Activated T-helper 2 cell treated with anti-CD3 and anti-CD28 coated beads, Interferon-gamma antibody, Interleukin-2, Interleukin-4, amounts not matched to agents 10 μg/mL and 5 μg/mL and 100 μg/mL, durations not matched to agents 14 hours and 24 hours and 36 hours (primary cell): ENCODE data around the gene WDR18. TPM values are rescaled to one million over a fixed set of nuclear protein-coding genes. Genes with fewer than 3 reads are reported as not detected.
A peak's percentile ranks its signal among the peaks of the same experiment; 100 is the strongest.

Experiments used
- DNase-seq: peaks from one replicate; pipeline ENCODE4 v3.0.0; 2021; ENCODE audit warnings: low spot score
- H3K27ac Mint-ChIP-seq: one replicate; pipeline ENCODE4 v1.8.0; 2021; ENCODE audit warnings: mixed read lengths
- H3K27me3 Mint-ChIP-seq: one replicate; pipeline ENCODE4 v1.8.0; 2021; ENCODE audit warnings: low read depth, mixed read lengths
- H3K36me3 Mint-ChIP-seq: one replicate; pipeline ENCODE4 v1.8.0; 2021; ENCODE audit warnings: low read depth, mixed read lengths
- H3K4me1 Mint-ChIP-seq: one replicate; pipeline ENCODE4 v1.8.0; 2021; ENCODE audit warnings: low read depth, mixed read lengths
- H3K4me3 Mint-ChIP-seq: one replicate; pipeline ENCODE4 v1.8.0; 2021; ENCODE audit warnings: low read depth, mild to moderate bottlenecking, moderate library complexity, mixed read lengths
- H3K9me3 Mint-ChIP-seq: one replicate; pipeline ENCODE4 v1.8.0; 2021; ENCODE audit warnings: mixed read lengths
- intact Hi-C: fragments of 100-400 bp; cut with micrococcal nuclease; formaldehyde crosslinking; loops from one replicate; pipeline ENCODE4 v1.15.1; 2023
- total RNA-seq: library from RNA; stranded (reverse); gene quantifications from 2 replicates; pipeline ENCODE4 v1.2.3, GENCODE V29; 2022

The WDR18 gene
- total RNA-seq, 1 donor from 2014 or later: 94.9 TPM

- Mint-ChIP-seq H3K27me3 (peaks cover 3% of the 10 kb centered on the region), H3K27ac (no peak overlapping the region), H3K4me3 (no peak overlapping the region), H3K4me1 (peaks cover 10% of the 10 kb centered on the region), H3K9me3 (no peaks in the 10 kb centered on the region), H3K36me3 (peaks cover 21% of the 10 kb centered on the region)
- intact Hi-C loops: no loop called here
- DNase-seq: no peak
These were observed 40.0 kb upstream of the WDR18 start for GRCh38 chr19:944171-944567.

GRCh38 chr19:944663-945241 lies 39.4 kb upstream of the WDR18 start:
- Mint-ChIP-seq H3K9me3 (no peaks in the 10 kb centered on the region), H3K4me3 (no peak overlapping the region), H3K27ac (no peak overlapping the region), H3K27me3 (peaks cover 3% of the 10 kb centered on the region), H3K36me3 (peaks cover 15% of the 10 kb centered on the region), H3K4me1 (peaks cover 10% of the 10 kb centered on the region)
- DNase-seq: no peak
- intact Hi-C loops: no loop called here

GRCh38 chr19:945401-946252 lies 38.5 kb upstream of the WDR18 start:
- Mint-ChIP-seq H3K36me3 (peaks cover 8% of the 10 kb centered on the region), H3K27me3 (no peaks in the 10 kb centered on the region), H3K9me3 (no peaks in the 10 kb centered on the region), H3K4me1 (peaks cover 6% of the 10 kb centered on the region), H3K27ac (no peak overlapping the region), H3K4me3 (no peak overlapping the region)
- intact Hi-C loops: no loop called here
- no peak for DNase-seq

- Mint-ChIP-seq H3K36me3 (peaks cover 3% of the 10 kb centered on the region), H3K4me1 (peaks cover 1% of the 10 kb centered on the region), H3K27me3 (no peaks in the 10 kb centered on the region), H3K4me3 (no peak overlapping the region), H3K9me3 (no peaks in the 10 kb centered on the region), H3K27ac (no peak overlapping the region)
- intact Hi-C loops: no loop called here
- DNase-seq: no peak
These were observed 36.9 kb upstream of the WDR18 start for GRCh38 chr19:947090-947706.

GRCh38 chr19:947707-948539 lies 36.2 kb upstream of the WDR18 start:
- intact Hi-C loops: no loop called here
- Mint-ChIP-seq H3K27ac (no peak overlapping the region), H3K9me3 (no peaks in the 10 kb centered on the region), H3K27me3 (no peaks in the 10 kb centered on the region), H3K4me1 (peaks cover 1% of the 10 kb centered on the region), H3K36me3 (peaks cover under 1% of the 10 kb centered on the region), H3K4me3 (no peak overlapping the region)
- DNase-seq: no peak

GRCh38 chr19:948842-949496 lies 35.2 kb upstream of the WDR18 start:
- Mint-ChIP-seq H3K4me1 (peaks cover 1% of the 10 kb centered on the region), H3K27ac (no peak overlapping the region), H3K36me3 (no peaks in the 10 kb centered on the region), H3K4me3 (no peak overlapping the region), H3K9me3 (no peaks in the 10 kb centered on the region), H3K27me3 (no peaks in the 10 kb centered on the region)
- DNase-seq: no peak
- intact Hi-C loops: no loop called here

GRCh38 chr19:950352-951066 lies 33.6 kb upstream of the WDR18 start:
- Mint-ChIP-seq H3K4me3 (no peak overlapping the region), H3K4me1 (peaks cover 1% of the 10 kb centered on the region), H3K27ac (peak overlapping the region; percentile 28), H3K36me3 (no peaks in the 10 kb centered on the region), H3K27me3 (no peaks in the 10 kb centered on the region), H3K9me3 (no peaks in the 10 kb centered on the region)
- DNase-seq: no peak
- intact Hi-C loops: no loop called here

- no peak overlapping the region for H3K4me3 Mint-ChIP-seq
- no peak overlapping the region for H3K27ac Mint-ChIP-seq
- H3K36me3 Mint-ChIP-seq: no peaks in the 10 kb centered on the region
- H3K4me1 Mint-ChIP-seq: peaks cover 1% of the 10 kb centered on the region
- no peaks in the 10 kb centered on the region for H3K9me3 Mint-ChIP-seq
- intact Hi-C loops: no loop called here
- H3K27me3 Mint-ChIP-seq: no peaks in the 10 kb centered on the region
- no peak for DNase-seq
These were observed 32.0 kb upstream of the WDR18 start for GRCh38 chr19:952049-952679.

GRCh38 chr19:952680-953444 lies 31.3 kb upstream of the WDR18 start:
- no peak for DNase-seq
- H3K27me3 Mint-ChIP-seq: no peaks in the 10 kb centered on the region
- H3K4me1 Mint-ChIP-seq: peaks cover 1% of the 10 kb centered on the region
- H3K4me3 Mint-ChIP-seq: peak overlapping the region; percentile 13
- no peaks in the 10 kb centered on the region for H3K36me3 Mint-ChIP-seq
- H3K27ac Mint-ChIP-seq: no peak overlapping the region
- intact Hi-C loops: no loop called here
- no peaks in the 10 kb centered on the region for H3K9me3 Mint-ChIP-seq

- Mint-ChIP-seq H3K36me3 (no peaks in the 10 kb centered on the region), H3K4me3 (no peak overlapping the region), H3K9me3 (no peaks in the 10 kb centered on the region), H3K27ac (no peak overlapping the region), H3K4me1 (peaks cover 1% of the 10 kb centered on the region), H3K27me3 (no peaks in the 10 kb centered on the region)
- intact Hi-C loops: no loop called here
- no peak for DNase-seq
These were observed 30.5 kb upstream of the WDR18 start for GRCh38 chr19:953445-954271.
